DND-41 (cell line): ENCODE data around the gene WBP2NL.
"Not testable (repeated sequence)": the region's sequence is repeated elsewhere in the genome, so short reads cannot be mapped to it uniquely, and the experiment has no call there.

Experiments
- ATAC-seq: fragments of 200-7000 bp; cut with Tn5 transposase; 3 replicates; pipeline ENCODE4 v1.9.1; 2021; ENCODE audit warnings: low read depth; ENCODE audit not compliant: insufficient read depth
- DNase-seq: peaks from one replicate; pipeline ENCODE4 v3.0.0-alpha.2; 2020
- H2AFZ ChIP-seq: 2 replicates; pipeline ENCODE4 v1.6.0; 2012; ENCODE audit warnings: low read depth, low read length
- H3K27ac ChIP-seq: 2 replicates; pipeline ENCODE4 v1.5.1; 2012; ENCODE audit warnings: low read length, inconsistent platforms
- H3K27me3 ChIP-seq: fragments of 200-600 bp; sonication (generic); 2 replicates; pipeline ENCODE4 v1.6.0; 2012; ENCODE audit warnings: low read length, mild to moderate bottlenecking, inconsistent platforms; ENCODE audit not compliant: insufficient read depth, poor library complexity
- H3K36me3 ChIP-seq: 2 replicates; pipeline ENCODE4 v1.5.1; 2012; ENCODE audit warnings: low read length, inconsistent platforms; ENCODE audit not compliant: insufficient read depth
- H3K4me1 ChIP-seq: 2 replicates; pipeline ENCODE4 v1.5.1; 2012; ENCODE audit warnings: mild to moderate bottlenecking, low read length; ENCODE audit not compliant: insufficient read depth
- H3K4me2 ChIP-seq: 2 replicates; pipeline ENCODE4 v1.6.0; 2012; ENCODE audit warnings: mild to moderate bottlenecking, moderate library complexity, low read length, inconsistent platforms; ENCODE audit not compliant: insufficient read depth
- H3K4me3 ChIP-seq, 2 experiments: fragments of 200-600 bp in 1 of 2; shearing (Covaris generic) in 1 of 2; 2 replicates each; pipeline ENCODE4 v1.5.1; 2012 to 2016; ENCODE audit warnings: inconsistent platforms in 2 of 2, low read length in 2 of 2, mild to moderate bottlenecking in 2 of 2, low read depth in 1 of 2, moderate library complexity in 1 of 2
- H3K79me2 ChIP-seq: 2 replicates; pipeline ENCODE4 v1.6.0; 2012; ENCODE audit warnings: low read length, inconsistent platforms; ENCODE audit not compliant: insufficient read depth
- H3K9ac ChIP-seq: 2 replicates; pipeline ENCODE4 v1.6.0; 2012; ENCODE audit warnings: low read depth, mild to moderate bottlenecking, inconsistent platforms, low read length, moderate library complexity
- H3K9me3 ChIP-seq: 2 replicates; pipeline ENCODE4 v1.5.1; 2012; ENCODE audit warnings: low read length, moderate library complexity, mild to moderate bottlenecking, inconsistent platforms; ENCODE audit not compliant: insufficient read depth, severe bottlenecking
- H4K20me1 ChIP-seq: 2 replicates; pipeline ENCODE4 v1.6.0; 2012; ENCODE audit warnings: low read length; ENCODE audit not compliant: insufficient read depth
- EZH2 ChIP-seq: IDR thresholded peaks from 3 replicates; pipeline ENCODE4 v1.6.1; 2012; ENCODE audit warnings: borderline replicate concordance, low read depth, mild to moderate bottlenecking, moderate library complexity, low read length, inconsistent platforms; ENCODE audit not compliant: severe bottlenecking
- TF ChIP-seq, protein P1 (sequence below): IDR thresholded peaks from 2 replicates; pipeline ENCODE4 v1.5.1; 2012; ENCODE audit warnings: borderline replicate concordance, low read length, moderate library complexity, mild to moderate bottlenecking; ENCODE audit not compliant: poor library complexity, severe bottlenecking; ENCODE audit errors: extremely low read depth

WBP2NL gene

DNA sequence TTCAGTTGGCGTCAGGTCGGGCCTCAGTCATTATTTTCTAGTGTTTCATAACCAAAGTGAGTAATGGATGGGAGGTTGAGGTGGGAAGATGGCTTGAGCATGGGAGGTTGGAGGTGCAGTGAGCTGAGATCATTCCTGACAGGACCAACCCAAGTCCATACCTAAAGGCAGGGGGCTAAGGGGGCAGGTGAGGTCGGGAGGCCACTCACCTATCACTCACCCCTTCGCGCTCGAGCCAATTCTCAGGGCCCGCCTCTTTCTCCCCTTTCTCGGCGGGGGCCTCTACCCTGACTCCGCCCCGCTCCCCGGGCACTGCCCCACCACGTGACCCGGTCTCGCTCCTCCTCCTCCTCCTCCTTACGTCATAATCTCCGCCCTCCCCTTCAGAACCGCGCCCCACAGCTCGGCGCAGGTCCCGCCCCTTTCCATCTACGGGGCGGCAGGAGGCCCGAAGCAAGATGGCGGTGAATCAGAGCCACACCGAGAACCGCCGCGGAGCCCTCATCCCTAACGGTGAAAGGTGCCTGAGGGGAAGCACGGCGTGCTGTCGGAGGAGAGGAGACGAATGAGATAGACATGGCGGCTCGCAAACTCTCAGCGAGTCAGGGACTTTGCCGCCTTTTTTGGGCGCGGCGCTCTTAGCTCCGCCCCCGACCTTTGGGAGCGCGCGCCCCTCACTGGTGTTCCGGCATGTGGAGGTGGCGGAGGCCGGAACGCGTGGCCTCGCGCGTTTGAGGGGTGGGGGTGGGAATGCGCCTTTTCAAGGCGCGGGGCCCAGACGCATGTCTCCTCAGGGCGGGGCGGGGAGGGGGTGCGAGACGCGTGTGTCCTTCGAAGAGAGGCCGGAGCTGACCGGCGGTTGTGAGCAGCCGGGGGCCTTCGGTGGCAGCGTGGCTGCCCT is at the start of gene WBP2NL:
Gene WBP2NL, plus strand, starts transcription at position 428 of the 901 bp plus-strand sequence. Its CDS starts 31 bp downstream, at position 459.
- H3K9ac ChIP-seq: no peak within 1 kb of the TSS
- no peak for DNase-seq

GRCh38 chr22:41948928-41949296 is 49.7 kb upstream of the WBP2NL start:
- H3K79me2 ChIP-seq: peaks cover 43% of the 10 kb centered on the region
- H3K27me3 ChIP-seq, H3K4me3 ChIP-seq, H3K27ac ChIP-seq, H2AFZ ChIP-seq, DNase-seq, H3K9me3 ChIP-seq, H4K20me1 ChIP-seq, ATAC-seq: not testable (repeated sequence)
- peaks cover 48% of the 10 kb centered on the region for H3K4me1 ChIP-seq
- H3K4me2 ChIP-seq: peak overlapping the region; percentile 99
- peaks cover 19% of the 10 kb centered on the region for H3K36me3 ChIP-seq
- H3K9ac ChIP-seq: peak overlapping the region; percentile 92

More for the DNA sequence above, at the start of gene WBP2NL:
- ATAC-seq: no peak
- Histone ChIP-seq H3K27me3 (peaks cover 36% of the 10 kb centered on the region), H3K27ac (no peak within 1 kb of the TSS), H2AFZ (no peak within 1 kb of the TSS), H3K4me2 (no peak within 1 kb of the TSS), H3K36me3 (no peaks in the 10 kb centered on the region), H4K20me1 (no peaks in the 10 kb centered on the region), H3K9me3 (no peaks in the 10 kb centered on the region), H3K4me3 (no peak within 1 kb of the TSS), H3K4me1 (no peaks in the 10 kb centered on the region), H3K79me2 (no peaks in the 10 kb centered on the region)
- no peak for TF ChIP-seq EZH2
- TF ChIP-seq, protein P1, sequence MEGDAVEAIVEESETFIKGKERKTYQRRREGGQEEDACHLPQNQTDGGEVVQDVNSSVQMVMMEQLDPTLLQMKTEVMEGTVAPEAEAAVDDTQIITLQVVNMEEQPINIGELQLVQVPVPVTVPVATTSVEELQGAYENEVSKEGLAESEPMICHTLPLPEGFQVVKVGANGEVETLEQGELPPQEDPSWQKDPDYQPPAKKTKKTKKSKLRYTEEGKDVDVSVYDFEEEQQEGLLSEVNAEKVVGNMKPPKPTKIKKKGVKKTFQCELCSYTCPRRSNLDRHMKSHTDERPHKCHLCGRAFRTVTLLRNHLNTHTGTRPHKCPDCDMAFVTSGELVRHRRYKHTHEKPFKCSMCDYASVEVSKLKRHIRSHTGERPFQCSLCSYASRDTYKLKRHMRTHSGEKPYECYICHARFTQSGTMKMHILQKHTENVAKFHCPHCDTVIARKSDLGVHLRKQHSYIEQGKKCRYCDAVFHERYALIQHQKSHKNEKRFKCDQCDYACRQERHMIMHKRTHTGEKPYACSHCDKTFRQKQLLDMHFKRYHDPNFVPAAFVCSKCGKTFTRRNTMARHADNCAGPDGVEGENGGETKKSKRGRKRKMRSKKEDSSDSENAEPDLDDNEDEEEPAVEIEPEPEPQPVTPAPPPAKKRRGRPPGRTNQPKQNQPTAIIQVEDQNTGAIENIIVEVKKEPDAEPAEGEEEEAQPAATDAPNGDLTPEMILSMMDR: no peak

DNA sequence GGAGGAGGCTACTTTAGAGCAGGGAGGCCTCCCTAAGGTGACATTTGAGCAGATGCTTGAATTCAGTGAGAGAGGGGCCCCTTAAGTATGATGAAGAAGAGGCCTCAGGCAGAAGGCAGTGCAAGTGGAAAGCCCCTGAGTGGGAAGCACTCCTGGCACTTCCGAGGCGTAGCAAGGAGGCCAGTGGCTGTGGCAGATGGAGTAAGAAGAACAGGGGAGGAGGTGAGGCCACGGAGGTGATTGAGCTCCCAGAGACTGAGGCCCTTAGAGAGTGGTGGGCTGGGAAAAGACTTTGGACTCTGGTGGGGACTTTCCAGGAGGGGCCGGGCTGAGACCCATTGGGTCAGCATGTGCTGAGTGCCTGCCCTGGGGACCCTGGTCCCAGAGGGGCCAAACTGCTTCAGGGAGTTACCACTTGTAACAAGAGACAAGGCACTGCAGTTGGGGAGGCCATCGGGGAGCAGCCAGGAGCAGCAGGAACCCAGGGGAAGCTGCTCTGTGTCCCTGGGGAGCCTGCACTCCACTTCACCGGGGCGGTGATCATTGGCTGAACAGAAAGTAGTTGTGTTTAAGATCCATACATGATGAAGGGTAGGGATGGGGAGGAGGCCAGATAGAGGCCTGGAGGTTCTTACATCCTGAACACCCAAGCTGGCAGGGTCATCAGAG is 49.2 kb upstream of the WBP2NL start:
- no peak for TF ChIP-seq EZH2
- TF ChIP-seq, protein P1: no peak
- H3K4me1 ChIP-seq: peaks cover 43% of the 10 kb centered on the region
- H3K4me3 ChIP-seq: no peak overlapping the region
- H3K4me2 ChIP-seq: peak overlapping the region; percentile 99
- H2AFZ ChIP-seq: no peak overlapping the region
- H3K79me2 ChIP-seq: peaks cover 37% of the 10 kb centered on the region
- no peak for ATAC-seq
- H3K9ac ChIP-seq: peak overlapping the region; percentile 21
- no peak for DNase-seq
- peaks cover 14% of the 10 kb centered on the region for H3K36me3 ChIP-seq
- H3K27me3 ChIP-seq: no peaks in the 10 kb centered on the region
- peak overlapping the region; percentile 41; the same call in 1 of the 2 replicates for H3K27ac ChIP-seq
- H4K20me1 ChIP-seq: peaks cover 6% of the 10 kb centered on the region; the same call in 1 of the 2 replicates
- H3K9me3 ChIP-seq: no peaks in the 10 kb centered on the region

- Histone ChIP-seq H3K27ac (no peak within 1 kb of the TSS), H4K20me1 (peaks cover 4% of the 10 kb centered on the region; the same call in 1 of the 2 replicates), H3K79me2 (peaks cover 16% of the 10 kb centered on the region), H3K36me3 (no peaks in the 10 kb centered on the region), H3K27me3 (no peaks in the 10 kb centered on the region), H2AFZ (no peak within 1 kb of the TSS), H3K4me3 (no peak within 1 kb of the TSS), H3K9me3 (no peaks in the 10 kb centered on the region), H3K4me2 (no peak within 1 kb of the TSS), H3K4me1 (peaks cover 28% of the 10 kb centered on the region), H3K9ac (no peak within 1 kb of the TSS)
- DNase-seq (no peak), ATAC-seq (no peak)
- TF ChIP-seq, protein P1: no peak
- TF ChIP-seq EZH2: no peak
These were observed 46.6 kb upstream of the WBP2NL start, which contains the start of gene SMIM45 for GRCh38 chr22:41951898-41952474. Gene SMIM45, plus strand, starts transcription at chr22:41952150.
